Medulla oblongata (tissue), 1 donor: ENCODE data around the gene KIAA1191.

Experiments used
- DNase-seq: peaks from one replicate; pipeline ENCODE4 v3.0.0-alpha.2; 2015; ENCODE audit errors: extremely low spot score

The KIAA1191 gene

GRCh38 chr5:176389135-176390123 is 27.9 kb upstream of the KIAA1191 start:
- DNase-seq = no peak

GRCh38 chr5:176388444-176389134 is 27.0 kb upstream of the KIAA1191 start, which contains the start of the genes HIGD2A and NOP16:
Gene HIGD2A, plus strand, starts transcription at chr5:176388751. Its CDS starts 69 bp downstream, at chr5:176388820.
Gene NOP16, minus strand, starts transcription at chr5:176388598. Its CDS starts 59 bp downstream, at chr5:176388539.
- peak; percentile 100 for DNase-seq

GRCh38 chr5:176388003-176388443 is 26.5 kb upstream of the KIAA1191 start:
- peak; percentile 16 for DNase-seq

DNA sequence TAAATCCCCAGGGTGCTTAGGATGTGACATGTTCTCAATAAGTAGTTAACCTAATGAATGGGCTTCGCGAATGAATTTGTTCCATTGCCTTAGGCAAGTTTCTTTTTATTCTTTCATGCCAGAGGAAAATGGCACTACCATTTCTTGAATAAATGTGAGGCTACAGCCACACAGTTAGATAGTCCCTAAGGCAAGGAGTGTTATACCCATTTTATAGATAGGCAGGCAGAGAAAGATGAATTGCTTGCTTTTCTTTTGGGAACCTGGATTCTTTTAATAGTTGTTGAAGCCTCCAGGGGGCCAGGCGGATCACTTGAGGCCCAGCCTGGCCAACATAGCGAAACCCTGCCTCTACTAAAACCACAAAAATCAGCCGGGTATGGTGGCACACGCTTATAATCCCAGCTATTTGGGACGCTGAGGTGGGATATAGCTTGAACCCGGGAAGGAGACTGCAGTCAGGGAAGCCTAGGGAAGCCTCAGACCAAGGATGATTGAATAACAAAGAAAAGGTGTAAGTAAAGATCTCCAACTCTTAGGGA is 25.9 kb upstream of the KIAA1191 start:
- no peak for DNase-seq

DNA sequence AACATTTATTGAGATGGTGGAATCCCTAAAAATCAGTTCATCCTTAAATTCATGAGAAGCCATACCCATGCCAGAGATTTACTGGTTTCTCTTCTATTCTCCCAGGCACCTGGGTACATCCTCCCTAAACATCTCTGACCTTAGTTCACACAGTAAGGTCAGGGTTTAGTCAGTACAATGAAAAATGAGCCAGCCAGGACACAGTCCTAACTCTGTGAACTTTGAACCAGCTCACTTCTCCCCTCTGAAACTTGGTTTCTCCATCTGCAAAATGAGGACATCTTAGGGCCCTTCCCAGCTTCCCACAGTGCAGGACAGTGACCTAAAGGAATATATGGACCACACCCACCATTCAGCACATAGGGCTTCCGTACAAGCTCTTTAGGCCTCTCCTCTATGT is 24.9 kb upstream of the KIAA1191 start:
- no peak for DNase-seq

DNA sequence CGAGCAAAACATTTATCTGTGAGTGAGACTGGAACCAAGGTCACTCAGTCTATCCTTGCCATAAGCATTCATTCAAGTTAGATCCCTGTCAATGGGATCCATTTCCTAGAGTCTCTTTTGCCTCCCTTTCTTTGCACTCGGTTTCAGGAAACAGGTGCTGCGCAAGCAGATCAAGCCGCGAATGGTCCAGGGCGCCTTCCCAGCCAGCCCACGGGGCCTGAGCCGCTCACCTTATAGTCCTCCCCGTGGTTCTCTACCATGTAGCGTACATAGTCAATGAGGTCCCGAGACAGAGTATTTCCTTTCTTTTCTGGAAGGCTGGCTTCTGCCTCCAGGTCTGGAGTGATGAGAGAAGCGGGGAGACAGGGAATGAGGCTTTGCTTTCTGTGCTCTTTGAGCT is 23.4 kb upstream of the KIAA1191 start:
- no peak for DNase-seq

GRCh38 chr5:176384366-176384930 is 22.9 kb upstream of the KIAA1191 start:
- no peak for DNase-seq

- DNase-seq = no peak
Observed at GRCh38 chr5:176383961-176384360, 22.4 kb upstream of the KIAA1191 start.

- no peak for DNase-seq
Observed at GRCh38 chr5:176383248-176383905, 21.8 kb upstream of the KIAA1191 start.

DNA sequence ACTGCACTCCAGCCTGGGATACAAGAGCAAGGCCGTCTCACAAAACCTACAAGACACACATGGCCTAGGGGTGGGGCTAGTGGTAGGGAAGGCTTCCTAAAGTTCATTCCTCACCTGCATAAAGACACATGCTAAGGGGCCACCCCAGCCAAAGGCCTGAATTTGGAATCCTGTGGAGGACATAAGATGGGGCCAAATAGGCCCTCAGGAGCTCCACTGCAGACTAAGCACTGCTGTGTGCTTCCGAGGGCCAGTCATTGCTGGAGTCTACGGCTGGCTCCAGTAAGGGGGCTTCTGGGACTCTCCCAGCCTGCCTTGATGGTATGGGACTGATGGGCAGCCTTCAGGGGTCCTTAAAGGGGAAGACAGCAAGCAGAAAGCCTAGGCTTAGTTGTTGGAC is 21.2 kb upstream of the KIAA1191 start:
- DNase-seq = no peak

GRCh38 chr5:176381979-176382378 is 20.4 kb upstream of the KIAA1191 start:
- no peak for DNase-seq

GRCh38 chr5:176381423-176381822 is 19.9 kb upstream of the KIAA1191 start:
- no peak for DNase-seq

DNA sequence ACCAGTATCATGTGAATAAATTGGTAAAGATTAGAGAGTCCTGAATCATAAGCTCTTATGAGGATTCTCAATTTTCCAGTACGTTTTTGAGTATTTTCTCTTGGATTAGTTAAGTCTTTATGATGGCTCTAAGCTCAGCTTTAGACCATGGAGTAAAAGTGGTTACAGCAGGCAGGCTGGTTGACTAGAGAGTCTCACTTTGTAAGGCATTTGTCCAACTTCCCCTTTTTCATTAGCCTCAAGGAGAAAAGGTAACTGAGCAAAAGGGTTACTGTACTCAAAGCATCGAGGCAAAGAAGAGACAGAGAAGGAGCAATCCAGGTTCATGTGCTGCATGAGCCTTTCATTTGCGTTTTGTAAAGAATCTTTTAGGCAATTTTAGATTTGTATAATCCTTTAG is 18.3 kb upstream of the KIAA1191 start:
- no peak for DNase-seq

DNA sequence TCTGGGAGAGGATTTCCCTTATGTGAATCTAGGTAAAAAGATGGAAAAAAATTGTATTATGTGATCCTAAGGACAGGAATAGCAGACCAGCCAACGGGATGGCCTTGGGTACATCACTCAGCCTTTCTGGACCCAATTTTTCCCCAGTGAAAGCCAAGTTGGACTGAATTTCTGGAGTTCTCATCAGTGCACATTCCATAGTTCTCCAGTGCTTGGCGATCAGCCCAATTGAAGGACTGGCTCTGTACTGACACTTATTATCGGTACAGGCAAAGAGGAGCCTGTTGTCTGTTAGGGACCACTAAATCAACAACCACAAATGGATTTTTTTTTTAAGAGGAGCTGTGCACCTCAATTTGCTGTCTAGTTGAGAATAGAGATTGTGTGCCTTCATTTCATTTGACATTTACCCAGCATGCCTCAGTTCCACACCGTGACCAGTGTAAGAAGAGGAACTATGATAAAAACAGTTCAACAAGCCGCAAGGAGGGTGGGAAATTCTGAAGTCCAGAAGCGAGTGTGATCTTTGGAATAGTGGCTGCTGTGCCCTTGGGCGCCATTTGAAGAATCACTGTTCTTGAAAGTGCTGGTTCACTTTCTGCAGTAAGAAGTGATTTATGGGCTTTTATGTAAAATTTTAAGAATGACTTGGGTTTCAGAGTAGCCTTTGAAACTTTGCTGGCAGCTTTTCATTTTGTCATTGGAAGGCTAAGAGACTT is 11.7 kb upstream of the KIAA1191 start:
- DNase-seq = peak; percentile 27

DNA sequence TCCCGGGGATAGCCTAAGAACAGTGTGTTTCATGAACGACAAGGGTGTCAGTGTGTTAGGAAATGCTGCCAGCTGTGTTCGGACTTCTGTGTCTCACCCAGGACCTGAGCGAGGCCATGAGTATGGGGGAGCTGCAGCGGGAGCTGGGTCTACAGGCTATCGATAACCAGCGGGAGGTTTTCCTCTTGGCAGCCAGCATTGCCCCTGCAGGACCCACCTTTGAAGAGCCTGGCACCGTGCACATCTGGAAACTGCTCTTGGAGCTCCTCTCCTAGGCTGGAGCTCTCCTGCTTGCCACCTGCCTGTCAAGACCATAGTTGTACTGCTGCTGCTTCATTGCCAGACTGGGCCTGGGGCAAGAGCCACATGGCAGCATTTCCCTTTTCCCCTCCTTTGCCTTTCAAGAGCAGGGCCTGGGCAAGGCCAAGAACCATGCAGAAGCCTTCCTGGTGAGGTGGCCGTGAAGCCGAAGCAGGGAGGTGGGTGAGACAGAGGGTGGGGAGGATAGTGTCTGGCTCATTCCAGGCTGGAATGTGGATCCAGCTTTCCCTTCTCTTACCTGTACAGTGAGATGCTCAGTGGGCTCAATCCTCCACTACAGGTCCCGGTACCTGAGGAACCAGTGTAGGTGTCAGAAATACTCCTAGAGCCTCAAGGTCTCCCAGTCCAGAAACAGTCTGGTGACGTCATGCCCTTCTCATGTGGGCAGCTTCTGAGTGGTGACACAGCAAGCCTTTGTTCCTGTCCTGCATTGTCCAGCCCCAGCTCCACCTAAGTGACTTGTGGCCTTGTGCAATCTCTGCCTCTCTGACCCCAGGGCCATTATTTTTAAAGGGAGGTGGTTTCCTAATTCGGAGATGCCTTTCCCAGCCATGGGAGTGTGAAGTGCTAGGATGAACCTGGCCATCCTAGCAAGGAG is 10.3 kb upstream of the KIAA1191 start:
- peak; percentile 50 for DNase-seq

DNA sequence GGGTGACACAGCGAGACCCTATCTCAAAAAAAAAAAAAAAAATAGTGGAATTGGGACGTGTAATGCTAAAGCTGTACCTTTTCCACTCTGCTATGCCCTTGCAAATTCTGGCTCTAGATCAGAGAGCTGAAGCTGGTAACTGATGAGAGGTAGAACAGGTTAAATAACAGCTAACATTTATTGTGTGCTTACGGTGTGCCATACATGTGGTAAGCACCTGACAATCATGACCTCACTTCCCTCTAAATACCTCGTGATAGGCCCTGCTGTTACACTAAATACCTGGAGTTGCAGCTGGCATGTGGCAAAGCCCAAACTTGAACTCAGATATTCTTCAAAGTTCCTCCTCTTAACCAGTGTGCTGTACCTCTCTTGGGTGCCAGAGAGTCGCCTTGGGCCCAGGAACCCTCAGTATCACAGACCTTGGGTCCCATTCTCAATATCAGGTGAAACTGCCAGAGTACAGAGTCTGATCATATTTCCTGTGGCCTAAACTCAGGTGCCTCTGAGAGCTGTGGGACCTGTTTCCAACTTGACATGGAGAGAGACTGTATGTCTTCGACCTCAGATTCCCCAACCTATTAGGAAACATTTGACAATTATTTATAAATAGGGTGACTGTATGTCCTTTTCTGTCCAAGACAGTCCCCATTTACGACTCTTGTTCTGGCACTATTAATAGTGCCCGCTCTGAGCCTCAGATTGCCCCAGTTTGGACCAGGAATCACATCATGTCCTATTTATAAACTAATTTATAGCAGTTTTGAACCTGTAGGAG is 8.6 kb upstream of the KIAA1191 start:
- no peak for DNase-seq

- DNase-seq = no peak
Observed at GRCh38 chr5:176368726-176369125, 7.2 kb upstream of the KIAA1191 start.

DNA sequence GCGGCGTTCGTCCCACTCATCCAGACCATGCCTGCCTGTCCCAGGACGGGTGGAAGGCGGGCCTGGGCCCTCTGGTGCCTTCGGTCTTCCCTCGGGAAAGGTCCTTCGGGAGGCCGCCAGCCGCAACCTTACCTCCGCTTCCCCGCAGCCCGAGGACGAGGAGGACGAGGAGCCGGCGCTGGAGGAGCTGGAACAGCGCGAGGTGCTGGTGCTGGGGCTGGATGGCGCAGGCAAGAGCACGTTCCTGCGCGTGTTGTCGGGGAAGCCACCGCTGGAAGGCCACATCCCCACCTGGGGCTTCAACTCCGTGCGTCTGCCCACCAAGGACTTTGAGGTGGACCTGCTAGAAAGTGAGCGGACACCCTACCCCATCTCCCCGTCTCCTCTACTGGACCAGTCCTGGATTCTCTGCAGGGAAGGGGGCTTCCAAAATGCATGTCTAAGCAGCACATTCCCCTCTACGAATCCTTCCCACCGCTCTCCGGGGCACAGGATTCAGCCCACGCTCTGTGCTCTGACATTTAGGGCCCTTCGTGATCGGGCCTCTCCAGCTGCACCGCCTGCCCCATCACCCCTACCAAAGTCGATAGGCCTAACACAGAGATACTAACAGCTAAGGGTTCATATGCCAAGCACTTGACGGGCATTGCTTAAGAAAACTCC is 4.8 kb upstream of the KIAA1191 start:
- DNase-seq = no peak
